ENCODE data around the gene RBM7. TPM values are rescaled to one million over a fixed set of nuclear protein-coding genes. Genes with fewer than 3 reads are reported as not detected.

Gene RBM7
- polyA plus RNA-seq, 3 donors, result 46.9 to 55.1 (median 48.2) TPM

GRCh38 chr11:114386545-114386944 is 13.9 kb upstream of the RBM7 start:
- DNase-seq, result no peak

GRCh38 chr11:114392735-114393667 is 7.5 kb upstream of the RBM7 start:
- DNase-seq, result no peak

- no peak for DNase-seq
Measured at GRCh38 chr11:114395736-114396135, 4.7 kb upstream of the RBM7 start.

- no peak for DNase-seq
Measured at GRCh38 chr11:114396916-114397315, 3.5 kb upstream of the RBM7 start.

- DNase-seq, result no peak
Measured at GRCh38 chr11:114397349-114397982, 3.0 kb upstream of the RBM7 start.

- no peak for DNase-seq
Measured at GRCh38 chr11:114398303-114398920, 2.1 kb upstream of the RBM7 start.

GRCh38 chr11:114399490-114400215 is 813 bp upstream of the RBM7 start:
- DNase-seq, result peak; percentile 71

- no peak for DNase-seq
Measured at GRCh38 chr11:114400915-114401223, 403 bp downstream of the RBM7 start.

GRCh38 chr11:114401311-114401710 is 845 bp downstream of the RBM7 start:
- DNase-seq, result no peak

GRCh38 chr11:114412946-114413345 is 12.5 kb downstream of the RBM7 start:
- DNase-seq, result no peak

- DNase-seq, result no peak
Measured at GRCh38 chr11:114413958-114414357, 13.5 kb downstream of the RBM7 start.

GRCh38 chr11:114416441-114416961 is 16.0 kb downstream of the RBM7 start:
- no peak for DNase-seq

GRCh38 chr11:114426280-114426679 is 25.8 kb downstream of the RBM7 start:
- no peak for DNase-seq

- DNase-seq, result no peak
Measured at GRCh38 chr11:114430290-114430689, 29.8 kb downstream of the RBM7 start.

GRCh38 chr11:114432893-114433292 is 32.4 kb downstream of the RBM7 start:
- DNase-seq, result no peak

- DNase-seq, result no peak
Measured at GRCh38 chr11:114433376-114433775, 32.9 kb downstream of the RBM7 start.

- no peak for DNase-seq
Measured at GRCh38 chr11:114438303-114438702, 37.8 kb downstream of the RBM7 start.

- DNase-seq, result peak; percentile 95
Measured at GRCh38 chr11:114439229-114440120, 39.0 kb downstream of the RBM7 start, which contains the start of gene REXO2. TSS of gene REXO2 (plus strand) at chr11:114439467. CDS start at chr11:114439529, 62 bp downstream.

- peak; percentile 9 for DNase-seq
Measured at GRCh38 chr11:114440121-114440860, 39.8 kb downstream of the RBM7 start.

Data from renal pelvis (tissue), 4 donors.